Right kidney (tissue), 9 donors: ENCODE results near the gene PTPRA.
A peak's percentile ranks its signal among the peaks of the same experiment; 100 is the strongest.
"Not testable (repeated sequence)": the region's sequence is repeated elsewhere in the genome, so short reads cannot be mapped to it uniquely, and the experiment has no call there.

Source experiments
- DNase-seq: peaks from one replicate; pipeline ENCODE4 v3.0.0-alpha.2; 2016
- long read RNA-seq, 8 donors: transcript quantifications; one replicate each; lab custom pipeline, GENCODE V29; 2026

The PTPRA gene
- long read RNA-seq, donor 1, partial matches to known transcripts, result 38 of 43 reads
- long read RNA-seq, donor 1, other reads (novel, unspliced or antisense), result 0 of 43 reads
- long read RNA-seq, donor 2, partial matches to known transcripts, result 5 of 7 reads
- long read RNA-seq, donor 2, other reads (novel, unspliced or antisense), result 0 of 7 reads
- long read RNA-seq, donor 3, partial matches to known transcripts, result 5 of 7 reads
- long read RNA-seq, donor 3, other reads (novel, unspliced or antisense), result 0 of 7 reads
- long read RNA-seq, donor 4, partial matches to known transcripts, result 22 of 24 reads
- long read RNA-seq, donor 4, other reads (novel, unspliced or antisense), result 0 of 24 reads
- long read RNA-seq, donor 5, transcript PTPRA-201 (23 exons, 3,725 nt), result major isoform, 9 of 31 reads
- long read RNA-seq, donor 5, partial matches to known transcripts, result 16 of 31 reads
- long read RNA-seq, donor 5, other reads (novel, unspliced or antisense), result 5 of 31 reads
- long read RNA-seq, donor 6, partial matches to known transcripts, result 10 of 14 reads
- long read RNA-seq, donor 6, other reads (novel, unspliced or antisense), result 0 of 14 reads
- long read RNA-seq, donor 7, transcript PTPRA-201 (23 exons, 3,725 nt), result major isoform, 7 of 48 reads
- long read RNA-seq, donor 7, partial matches to known transcripts, result 35 of 48 reads
- long read RNA-seq, donor 7, other reads (novel, unspliced or antisense), result 5 of 48 reads
- long read RNA-seq, donor 8, transcript PTPRA-201 (23 exons, 3,725 nt), result major isoform, 12 of 24 reads
- long read RNA-seq, donor 8, partial matches to known transcripts, result 11 of 24 reads
- long read RNA-seq, donor 8, other reads (novel, unspliced or antisense), result 0 of 24 reads

- peak; percentile 85 for DNase-seq
These were observed at the start of gene PTPRA for GRCh38 chr20:2873010-2873746. TSS of gene PTPRA (plus strand) at chr20:2873481. CDS start at chr20:2964278, 90,797 bp downstream.

GRCh38 chr20:2825761-2826160, 47.5 kb upstream of the PTPRA start:
- DNase-seq, result no peak

- DNase-seq, result no peak
These were observed 46.6 kb upstream of the PTPRA start for GRCh38 chr20:2826655-2827054.

GRCh38 chr20:2829376-2829775, 43.9 kb upstream of the PTPRA start:
- no peak for DNase-seq

GRCh38 chr20:2831206-2831605, 42.1 kb upstream of the PTPRA start:
- not testable (repeated sequence) for DNase-seq

- DNase-seq, result no peak
These were observed 39.5 kb upstream of the PTPRA start for GRCh38 chr20:2833761-2834160.

GRCh38 chr20:2834401-2835110, 38.7 kb upstream of the PTPRA start:
- no peak for DNase-seq

GRCh38 chr20:2835331-2835796, 37.9 kb upstream of the PTPRA start:
- no peak for DNase-seq

GRCh38 chr20:2836035-2836434, 37.2 kb upstream of the PTPRA start:
- no peak for DNase-seq

- DNase-seq, result no peak
These were observed 35.9 kb upstream of the PTPRA start for GRCh38 chr20:2837221-2837960.

- no peak for DNase-seq
These were observed 35.0 kb upstream of the PTPRA start for GRCh38 chr20:2838170-2838797.

GRCh38 chr20:2838847-2839671, 34.2 kb upstream of the PTPRA start:
- no peak for DNase-seq

- DNase-seq, result no peak
These were observed 33.5 kb upstream of the PTPRA start for GRCh38 chr20:2839732-2840137.

GRCh38 chr20:2840138-2840966, 32.9 kb upstream of the PTPRA start, which contains the start of the genes PCED1A and VPS16:
TSS of gene PCED1A (minus strand) at chr20:2840655. CDS start at chr20:2839912, 743 bp downstream.
TSS of gene VPS16 (plus strand) at chr20:2840745. CDS start at chr20:2840775, 30 bp downstream.
- peak; percentile 92 for DNase-seq

GRCh38 chr20:2840967-2841531, 32.2 kb upstream of the PTPRA start:
- peak; percentile 72 for DNase-seq

- DNase-seq, result no peak
These were observed 27.7 kb upstream of the PTPRA start for GRCh38 chr20:2845607-2846006.

- no peak for DNase-seq
These were observed 26.6 kb upstream of the PTPRA start for GRCh38 chr20:2846698-2847097.

GRCh38 chr20:2847802-2848201, 25.5 kb upstream of the PTPRA start:
- no peak for DNase-seq
